ENCODE results near the gene MRS2. TPM values are rescaled to one million over a fixed set of nuclear protein-coding genes. Genes with fewer than 3 reads are reported as not detected.

The MRS2 gene
- total RNA-seq, 2 donors from 2014 or later, result 27.1 to 27.5 TPM

GRCh38 chr6:24401458-24401857 is 1.3 kb upstream of the MRS2 start:
- WGBS, result 69% methylated on average over 4 of the region's 4 CpGs
- no peak for DNase-seq (ENCODE audit: low spot score)
- no peaks in the 10 kb centered on the region for H3K36me3 ChIP-seq
- TF ChIP-seq POLR2AphosphoS5 (IDR thresholded peaks at IDR 0.05), result no peak
- TF ChIP-seq, protein P1, sequence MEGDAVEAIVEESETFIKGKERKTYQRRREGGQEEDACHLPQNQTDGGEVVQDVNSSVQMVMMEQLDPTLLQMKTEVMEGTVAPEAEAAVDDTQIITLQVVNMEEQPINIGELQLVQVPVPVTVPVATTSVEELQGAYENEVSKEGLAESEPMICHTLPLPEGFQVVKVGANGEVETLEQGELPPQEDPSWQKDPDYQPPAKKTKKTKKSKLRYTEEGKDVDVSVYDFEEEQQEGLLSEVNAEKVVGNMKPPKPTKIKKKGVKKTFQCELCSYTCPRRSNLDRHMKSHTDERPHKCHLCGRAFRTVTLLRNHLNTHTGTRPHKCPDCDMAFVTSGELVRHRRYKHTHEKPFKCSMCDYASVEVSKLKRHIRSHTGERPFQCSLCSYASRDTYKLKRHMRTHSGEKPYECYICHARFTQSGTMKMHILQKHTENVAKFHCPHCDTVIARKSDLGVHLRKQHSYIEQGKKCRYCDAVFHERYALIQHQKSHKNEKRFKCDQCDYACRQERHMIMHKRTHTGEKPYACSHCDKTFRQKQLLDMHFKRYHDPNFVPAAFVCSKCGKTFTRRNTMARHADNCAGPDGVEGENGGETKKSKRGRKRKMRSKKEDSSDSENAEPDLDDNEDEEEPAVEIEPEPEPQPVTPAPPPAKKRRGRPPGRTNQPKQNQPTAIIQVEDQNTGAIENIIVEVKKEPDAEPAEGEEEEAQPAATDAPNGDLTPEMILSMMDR (IDR thresholded peaks at IDR 0.05), result no peak
- TF ChIP-seq POLR2A (IDR thresholded peaks at IDR 0.05), result no peak
- H3K9me3 ChIP-seq, result no peaks in the 10 kb centered on the region
- H3K4me3 ChIP-seq, result no peak overlapping the region
- no peak overlapping the region for H3K27ac ChIP-seq
- H3K4me1 ChIP-seq (replicated peaks), result no peaks in the 10 kb centered on the region
- no peaks in the 10 kb centered on the region for H3K27me3 ChIP-seq (replicated peaks; ENCODE audit: insufficient read depth)
- intact Hi-C loops (cut with DNase I), result no loop called here

DNA sequence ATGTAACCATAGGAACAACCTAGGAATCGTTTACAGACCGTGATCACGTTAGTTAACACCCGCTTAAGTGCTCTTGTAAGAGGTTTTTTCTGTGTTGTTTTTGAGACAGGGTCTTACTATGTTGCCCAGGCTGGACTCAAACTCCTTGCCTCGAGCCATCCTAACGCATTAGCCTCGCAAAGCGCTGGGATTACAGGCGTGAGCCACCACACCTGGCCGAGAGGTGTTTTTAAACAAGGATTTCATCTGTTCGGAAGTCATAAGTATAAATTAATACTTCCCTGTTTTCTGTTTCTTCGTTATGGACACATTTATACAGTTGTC is 727 bp downstream of the MRS2 start:
- Histone ChIP-seq H3K9me3 (no peaks in the 10 kb centered on the region), H3K4me3 (peak overlapping the region; percentile 62 to 68), H3K27ac (peak overlapping the region; percentile 36 to 48), H3K27me3 (replicated peaks; ENCODE audit: insufficient read depth) (no peaks in the 10 kb centered on the region), H3K36me3 (no peaks in the 10 kb centered on the region), H3K4me1 (replicated peaks) (no peaks in the 10 kb centered on the region)
- intact Hi-C loops (cut with DNase I), result no loop called here
- TF ChIP-seq POLR2A (IDR thresholded peaks at IDR 0.05), result no peak
- no peak for DNase-seq (ENCODE audit: low spot score)
- WGBS, result 7% methylated on average over 12 of the region's 12 CpGs

- 95% methylated on average over 5 of the region's 5 CpGs for WGBS
- Histone ChIP-seq H3K4me1 (replicated peaks) (no peaks in the 10 kb centered on the region), H3K9me3 (no peaks in the 10 kb centered on the region), H3K4me3 (no peak overlapping the region), H3K27ac (no peak overlapping the region), H3K27me3 (replicated peaks; ENCODE audit: insufficient read depth) (no peaks in the 10 kb centered on the region), H3K36me3 (no peaks in the 10 kb centered on the region)
- intact Hi-C loops (cut with DNase I), result no loop called here
- TF ChIP-seq POLR2A (IDR thresholded peaks at IDR 0.05) (no peak), POLR2AphosphoS5 (IDR thresholded peaks at IDR 0.05) (no peak)
- TF ChIP-seq, protein P1 (IDR thresholded peaks at IDR 0.05), result no peak
- no peak for DNase-seq (ENCODE audit: low spot score)
These were observed 2.5 kb downstream of the MRS2 start for GRCh38 chr6:24405262-24405661.

DNA sequence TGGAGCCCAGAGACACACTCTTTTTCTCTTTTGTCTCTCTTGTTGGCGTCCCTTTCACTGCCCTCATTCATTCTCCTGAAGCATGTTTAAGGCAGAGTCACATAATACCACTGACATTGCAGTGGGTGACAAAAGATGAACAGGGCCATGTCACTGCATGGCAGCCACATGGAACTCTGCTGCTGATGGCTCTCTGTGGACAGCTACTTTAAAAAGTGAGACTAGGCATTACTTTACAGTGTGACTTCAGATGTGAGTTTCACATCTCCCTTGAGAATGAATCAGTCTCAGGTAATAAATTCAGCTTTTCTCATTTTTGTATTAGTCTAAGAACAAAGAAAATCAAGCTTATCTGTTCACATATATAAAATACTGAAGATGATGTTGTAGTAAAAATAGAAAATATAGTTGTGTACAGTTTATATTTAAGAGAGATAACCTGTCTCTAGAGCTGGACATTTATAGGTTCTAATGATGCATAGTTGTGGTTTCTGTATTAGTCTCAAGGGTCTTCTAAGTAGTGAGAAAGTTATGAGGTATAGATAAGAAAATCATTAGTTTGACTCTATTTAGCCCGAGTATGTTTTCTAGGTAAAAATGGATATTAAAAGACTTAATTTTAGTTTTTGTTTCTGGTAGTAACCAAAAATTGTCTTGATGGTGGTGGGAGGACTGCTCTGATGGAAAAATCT is 6.1 kb downstream of the MRS2 start:
- TF ChIP-seq POLR2A (IDR thresholded peaks at IDR 0.05) (no peak), POLR2AphosphoS5 (IDR thresholded peaks at IDR 0.05) (no peak)
- TF ChIP-seq, protein P1 (IDR thresholded peaks at IDR 0.05), result no peak
- H3K27ac ChIP-seq, result no peak overlapping the region
- intact Hi-C loops (cut with DNase I), result no loop called here

DNA sequence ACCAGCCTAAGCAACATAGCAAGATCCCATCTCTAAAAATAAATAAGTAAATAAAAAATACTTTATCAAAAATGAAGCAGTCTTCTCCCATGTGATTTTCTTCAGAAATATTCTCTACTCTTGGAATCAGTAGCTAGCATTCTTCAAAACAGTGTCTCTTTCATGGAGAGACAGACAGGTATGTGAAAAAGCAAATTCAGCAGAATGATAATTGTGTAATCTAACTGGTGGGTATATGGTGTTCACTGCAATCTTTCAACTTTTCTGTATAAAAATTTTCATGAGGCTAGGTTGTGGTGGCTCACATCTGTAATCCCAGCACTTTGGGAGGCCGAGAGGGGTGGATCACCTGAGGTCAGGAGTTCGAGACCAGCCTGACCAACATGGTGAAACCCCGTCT is 7.9 kb downstream of the MRS2 start:
- H3K4me3 ChIP-seq, result no peak overlapping the region

More for the DNA sequence above, 6.1 kb downstream of the MRS2 start:
- DNase-seq (ENCODE audit: low spot score), result no peak
- no peaks in the 10 kb centered on the region for H3K27me3 ChIP-seq (replicated peaks; ENCODE audit: insufficient read depth)
- no peaks in the 10 kb centered on the region for H3K36me3 ChIP-seq
- no peaks in the 10 kb centered on the region for H3K4me1 ChIP-seq (replicated peaks)
- H3K4me3 ChIP-seq, result no peak overlapping the region
- no peaks in the 10 kb centered on the region for H3K9me3 ChIP-seq
- WGBS, result 78% methylated on average over 2 of the region's 2 CpGs

More for the DNA sequence above, 7.9 kb downstream of the MRS2 start:
- no peaks in the 10 kb centered on the region for H3K9me3 ChIP-seq
- no peaks in the 10 kb centered on the region for H3K36me3 ChIP-seq
- intact Hi-C loops (cut with DNase I), result no loop called here
- H3K4me1 ChIP-seq (replicated peaks), result no peaks in the 10 kb centered on the region
- no peaks in the 10 kb centered on the region for H3K27me3 ChIP-seq (replicated peaks; ENCODE audit: insufficient read depth)
- no peak for TF ChIP-seq POLR2AphosphoS5 (IDR thresholded peaks at IDR 0.05)
- TF ChIP-seq, protein P1 (IDR thresholded peaks at IDR 0.05), result no peak
- no peak for TF ChIP-seq POLR2A (IDR thresholded peaks at IDR 0.05)
- WGBS, result 97% methylated on average over 3 of the region's 3 CpGs
- no peak overlapping the region for H3K27ac ChIP-seq
- DNase-seq (ENCODE audit: low spot score), result no peak
